OCI-LY3 (cell line): ENCODE data around the gene TDRD9.

Source experiments
- H2AFZ ChIP-seq: fragments of 200-600, 300-600 bp; shearing (Covaris generic); 2 replicates; pipeline ENCODE4 v1.6.0; 2014; ENCODE audit warnings: antibody characterized with exemption, low read depth, low read length
- H3K27ac ChIP-seq: fragments of 200-600, 300-600 bp; sonication (generic); 2 replicates; pipeline ENCODE4 v1.5.1; 2014; ENCODE audit warnings: mild to moderate bottlenecking, low read length, moderate library complexity, mixed read lengths
- H3K27me3 ChIP-seq: fragments of 200-600, 300-600 bp; sonication (generic); 2 replicates; pipeline ENCODE4 v1.6.1; 2014; ENCODE audit warnings: low read depth, low read length, mixed read lengths
- H3K36me3 ChIP-seq: fragments of 200-600, 300-600 bp; sonication (generic); replicated peaks from 2 replicates; pipeline ENCODE3; 2014; ENCODE audit warnings: low read depth, low read length, mixed read lengths
- H3K4me1 ChIP-seq: fragments of 300-600, 200-600 bp; sonication (generic); 2 replicates; pipeline ENCODE4 v1.6.1; 2014; ENCODE audit warnings: low read length, mixed read lengths
- H3K4me2 ChIP-seq: fragments of 200-600, 300-600 bp; sonication (generic); 2 replicates; pipeline ENCODE4 v1.6.1; 2014; ENCODE audit warnings: low read length, mixed read lengths
- H3K4me3 ChIP-seq: fragments of 300-600, 200-600 bp; sonication (generic); 2 replicates; pipeline ENCODE4 v1.5.1; 2014; ENCODE audit warnings: antibody characterized with exemption, mild to moderate bottlenecking, low read length, moderate library complexity
- H3K79me2 ChIP-seq: fragments of 300-600, 200-600 bp; shearing (Covaris generic); 2 replicates; pipeline ENCODE4 v1.6.1; 2014; ENCODE audit warnings: mild to moderate bottlenecking, low read length, mixed read lengths
- H3K9ac ChIP-seq: fragments of 300-600, 200-600 bp; shearing (Covaris generic); 2 replicates; pipeline ENCODE4 v1.6.0; 2014; ENCODE audit warnings: mild to moderate bottlenecking, low read length, moderate library complexity
- H3K9me3 ChIP-seq: fragments of 200-600, 300-600 bp; shearing (Covaris generic); 2 replicates; pipeline ENCODE4 v1.6.1; 2014; ENCODE audit warnings: low read length, mixed read lengths; ENCODE audit not compliant: insufficient read depth
- H4K20me1 ChIP-seq: fragments of 200-600, 300-600 bp; sonication (generic); 2 replicates; pipeline ENCODE4 v1.6.1; 2016; ENCODE audit warnings: low read length, mixed read lengths; ENCODE audit not compliant: insufficient read depth
- EZH2phosphoT487 ChIP-seq: fragments of 200-600 bp; shearing (Covaris generic); IDR thresholded peaks from 2 replicates; pipeline ENCODE4 v1.6.1; 2018; ENCODE audit warnings: antibody characterized with exemption, mixed run types, low read depth
- TF ChIP-seq, protein P1 (sequence below): fragments of 200-600, 300-600 bp; sonication (generic); IDR thresholded peaks from 2 replicates; pipeline ENCODE4 v1.5.1; 2014; ENCODE audit warnings: antibody characterized with exemption, low read length, low read depth

The TDRD9 gene

DNA sequence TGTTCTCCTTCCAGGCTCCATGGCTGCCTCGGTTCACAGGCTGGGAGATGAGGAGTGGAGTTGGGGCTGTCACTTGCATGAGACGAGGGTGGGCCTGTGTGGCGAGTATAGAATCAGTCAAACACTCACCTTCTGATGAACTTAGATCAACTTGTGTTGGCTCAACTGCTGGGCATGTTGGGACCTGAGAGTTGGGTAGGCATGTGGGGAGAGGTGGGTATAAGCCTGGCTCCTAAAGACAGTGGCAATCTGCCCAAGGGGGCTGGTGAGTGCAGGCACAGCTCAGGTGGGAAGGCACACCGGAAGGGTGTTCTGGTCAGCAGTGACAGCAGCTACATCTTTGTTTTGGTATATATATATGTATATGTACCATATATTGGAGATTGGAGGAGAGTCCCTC is 30.1 kb upstream of the TDRD9 start:
- TF ChIP-seq EZH2phosphoT487 = no peak
- TF ChIP-seq, protein P1, sequence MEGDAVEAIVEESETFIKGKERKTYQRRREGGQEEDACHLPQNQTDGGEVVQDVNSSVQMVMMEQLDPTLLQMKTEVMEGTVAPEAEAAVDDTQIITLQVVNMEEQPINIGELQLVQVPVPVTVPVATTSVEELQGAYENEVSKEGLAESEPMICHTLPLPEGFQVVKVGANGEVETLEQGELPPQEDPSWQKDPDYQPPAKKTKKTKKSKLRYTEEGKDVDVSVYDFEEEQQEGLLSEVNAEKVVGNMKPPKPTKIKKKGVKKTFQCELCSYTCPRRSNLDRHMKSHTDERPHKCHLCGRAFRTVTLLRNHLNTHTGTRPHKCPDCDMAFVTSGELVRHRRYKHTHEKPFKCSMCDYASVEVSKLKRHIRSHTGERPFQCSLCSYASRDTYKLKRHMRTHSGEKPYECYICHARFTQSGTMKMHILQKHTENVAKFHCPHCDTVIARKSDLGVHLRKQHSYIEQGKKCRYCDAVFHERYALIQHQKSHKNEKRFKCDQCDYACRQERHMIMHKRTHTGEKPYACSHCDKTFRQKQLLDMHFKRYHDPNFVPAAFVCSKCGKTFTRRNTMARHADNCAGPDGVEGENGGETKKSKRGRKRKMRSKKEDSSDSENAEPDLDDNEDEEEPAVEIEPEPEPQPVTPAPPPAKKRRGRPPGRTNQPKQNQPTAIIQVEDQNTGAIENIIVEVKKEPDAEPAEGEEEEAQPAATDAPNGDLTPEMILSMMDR = no peak
- Histone ChIP-seq H3K27ac (no peak overlapping the region), H3K36me3 (no peaks in the 10 kb centered on the region), H3K9ac (no peak overlapping the region), H3K79me2 (no peaks in the 10 kb centered on the region), H3K4me1 (no peaks in the 10 kb centered on the region), H3K27me3 (no peaks in the 10 kb centered on the region), H2AFZ (no peak overlapping the region), H3K4me3 (no peak overlapping the region), H3K4me2 (no peak overlapping the region), H4K20me1 (no peaks in the 10 kb centered on the region), H3K9me3 (no peaks in the 10 kb centered on the region)

DNA sequence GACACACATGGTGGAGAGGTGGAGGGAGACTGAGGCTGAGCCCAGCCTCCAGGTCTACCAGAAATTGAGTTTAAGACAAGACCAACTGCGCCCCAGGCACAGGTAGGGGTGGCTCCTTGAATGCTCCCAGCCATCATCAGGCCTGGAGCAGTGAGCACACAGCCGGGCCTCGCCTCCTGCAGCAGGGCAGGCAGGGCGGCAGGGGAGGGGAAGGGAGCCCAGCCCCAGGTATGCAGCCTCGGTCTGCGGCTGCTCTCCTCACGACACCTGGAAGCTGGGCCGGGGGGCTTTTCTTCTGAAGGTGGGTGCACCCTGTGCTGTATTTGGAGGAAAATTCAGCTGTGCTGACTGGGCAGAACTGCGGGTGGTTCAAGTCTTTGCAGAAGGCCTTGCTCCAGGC is 29.5 kb upstream of the TDRD9 start:
- Histone ChIP-seq H3K9ac (no peak overlapping the region), H3K4me2 (no peak overlapping the region), H2AFZ (no peak overlapping the region), H3K4me1 (no peaks in the 10 kb centered on the region), H3K27ac (no peak overlapping the region), H3K4me3 (no peak overlapping the region), H3K79me2 (no peaks in the 10 kb centered on the region), H3K36me3 (no peaks in the 10 kb centered on the region), H3K9me3 (no peaks in the 10 kb centered on the region), H3K27me3 (no peaks in the 10 kb centered on the region), H4K20me1 (no peaks in the 10 kb centered on the region)
- no peak for TF ChIP-seq EZH2phosphoT487
- TF ChIP-seq, protein P1 = no peak

DNA sequence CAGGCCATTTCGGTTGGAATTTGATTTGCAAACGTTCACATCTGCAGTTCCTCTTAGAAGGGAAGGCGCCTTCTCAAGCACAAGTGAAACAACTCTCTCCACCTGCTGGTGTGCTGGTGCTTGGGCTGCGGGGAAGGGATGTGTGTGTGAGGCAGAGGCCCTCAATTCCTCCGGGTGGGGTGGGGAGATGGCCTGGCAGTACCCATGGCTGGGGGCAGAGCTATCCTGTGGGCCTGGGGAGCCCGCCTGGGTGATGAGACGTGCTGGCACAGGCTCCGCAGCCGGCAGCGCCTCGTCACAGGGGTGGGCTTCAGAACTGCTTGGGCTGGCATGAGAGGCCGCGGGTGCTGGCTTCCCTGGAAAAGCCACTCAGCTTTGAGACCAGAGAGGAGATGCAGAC is 28.9 kb upstream of the TDRD9 start:
- Histone ChIP-seq H3K4me1 (no peaks in the 10 kb centered on the region), H3K27ac (no peak overlapping the region), H3K36me3 (no peaks in the 10 kb centered on the region), H3K79me2 (no peaks in the 10 kb centered on the region), H3K9me3 (no peaks in the 10 kb centered on the region), H3K9ac (no peak overlapping the region), H3K4me2 (no peak overlapping the region), H2AFZ (no peak overlapping the region), H3K4me3 (no peak overlapping the region), H3K27me3 (no peaks in the 10 kb centered on the region), H4K20me1 (no peaks in the 10 kb centered on the region)
- TF ChIP-seq, protein P1 = no peak
- TF ChIP-seq EZH2phosphoT487 = no peak

DNA sequence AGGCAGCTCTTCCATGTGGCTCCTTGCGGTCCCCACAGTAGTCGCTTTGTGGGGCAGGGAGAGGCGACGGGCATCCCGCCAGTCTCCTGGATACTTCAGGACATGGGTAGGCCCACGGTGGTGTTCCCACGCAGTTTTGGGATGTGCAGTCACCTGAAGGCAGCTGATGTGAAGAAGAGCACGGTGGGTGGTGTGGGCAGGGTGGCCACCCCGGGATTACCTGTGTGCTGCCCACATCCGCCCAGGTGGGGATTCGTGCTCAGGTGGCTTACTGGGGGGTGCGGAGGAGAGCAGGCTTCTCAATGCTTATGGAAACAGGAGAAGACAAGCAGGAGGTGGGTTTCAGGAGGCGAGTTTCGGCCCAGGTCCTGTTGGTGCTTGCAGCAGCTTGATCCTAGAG is 28.4 kb upstream of the TDRD9 start:
- H3K9ac ChIP-seq = no peak overlapping the region
- no peaks in the 10 kb centered on the region for H3K79me2 ChIP-seq
- no peak overlapping the region for H2AFZ ChIP-seq
- no peaks in the 10 kb centered on the region for H3K4me1 ChIP-seq
- H3K9me3 ChIP-seq = no peaks in the 10 kb centered on the region
- H3K27ac ChIP-seq = no peak overlapping the region
- no peak overlapping the region for H3K4me3 ChIP-seq
- no peak for TF ChIP-seq EZH2phosphoT487
- TF ChIP-seq, protein P1 = no peak
- no peaks in the 10 kb centered on the region for H3K27me3 ChIP-seq
- H3K4me2 ChIP-seq = no peak overlapping the region
- no peaks in the 10 kb centered on the region for H3K36me3 ChIP-seq
- no peaks in the 10 kb centered on the region for H4K20me1 ChIP-seq
